Measurements from ENCODE around the gene TAX1BP1.

The TAX1BP1 gene

DNA sequence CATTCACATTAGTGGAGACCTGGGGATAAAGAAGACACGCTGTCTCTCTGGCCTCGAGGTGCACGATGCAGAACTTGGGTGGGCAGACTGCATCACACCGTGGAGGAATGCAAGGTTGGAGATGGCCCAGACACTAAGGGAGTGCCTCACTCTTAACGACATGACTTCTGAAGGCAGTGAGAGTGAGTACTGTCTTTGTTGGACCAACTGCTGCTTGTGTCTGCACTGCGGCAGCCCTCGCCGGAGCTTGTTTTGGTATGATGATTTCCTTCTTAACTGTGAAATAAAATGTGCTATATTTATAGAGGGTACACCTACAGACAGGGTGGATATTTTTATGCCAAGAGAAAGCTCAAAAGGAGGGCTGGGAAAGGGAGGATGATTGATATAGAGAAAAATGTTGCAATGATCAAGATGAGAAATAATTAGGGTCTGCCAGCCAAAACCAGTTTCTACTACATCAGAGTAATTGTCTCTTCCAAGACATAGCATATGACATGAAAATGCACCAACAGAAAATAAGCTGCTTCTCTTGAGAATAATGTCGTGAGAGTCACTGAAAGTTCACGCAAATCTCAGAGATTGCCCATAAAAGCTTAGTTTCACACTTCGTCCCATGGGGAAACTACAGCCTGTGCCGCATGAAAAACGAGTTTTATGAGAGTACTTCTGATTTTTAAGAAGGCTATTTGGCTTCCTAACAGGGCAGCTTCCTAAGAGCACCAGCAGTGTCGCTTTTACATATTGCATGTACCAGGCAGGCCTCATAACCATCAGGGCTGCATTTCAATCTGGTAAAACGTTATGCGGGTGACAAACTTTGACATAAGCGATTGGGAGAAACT is 127.1 kb downstream of the TAX1BP1 start:
- Histone ChIP-seq H4K20me1 (ENCODE audit: insufficient read depth, low read length) (no peaks in the 10 kb centered on the region), H3K36me3 (ENCODE audit: insufficient read depth, low read length) (no peaks in the 10 kb centered on the region), H3K9me3 (ENCODE audit: insufficient read depth, low read length, severe bottlenecking) (no peaks in the 10 kb centered on the region), H3K4me3 (ENCODE audit: low read depth in 1 of 2, low read length in 2 of 2) (no peak overlapping the region), H3K4me1 (ENCODE audit: insufficient read depth, low read length) (no peaks in the 10 kb centered on the region), H3K4me2 (ENCODE audit: insufficient read depth, low read length) (no peak overlapping the region), H2AFZ (ENCODE audit: low read depth, low read length) (no peak overlapping the region), H3K27me3 (ENCODE audit: insufficient read depth, low read length, poor library complexity) (no peaks in the 10 kb centered on the region), H3K79me2 (ENCODE audit: insufficient read depth, low read length) (no peaks in the 10 kb centered on the region), H3K27ac (ENCODE audit: low read length) (no peak overlapping the region), H3K9ac (ENCODE audit: low read depth, low read length) (no peak overlapping the region)
- DNase-seq, result no peak
- TF ChIP-seq, protein P1, sequence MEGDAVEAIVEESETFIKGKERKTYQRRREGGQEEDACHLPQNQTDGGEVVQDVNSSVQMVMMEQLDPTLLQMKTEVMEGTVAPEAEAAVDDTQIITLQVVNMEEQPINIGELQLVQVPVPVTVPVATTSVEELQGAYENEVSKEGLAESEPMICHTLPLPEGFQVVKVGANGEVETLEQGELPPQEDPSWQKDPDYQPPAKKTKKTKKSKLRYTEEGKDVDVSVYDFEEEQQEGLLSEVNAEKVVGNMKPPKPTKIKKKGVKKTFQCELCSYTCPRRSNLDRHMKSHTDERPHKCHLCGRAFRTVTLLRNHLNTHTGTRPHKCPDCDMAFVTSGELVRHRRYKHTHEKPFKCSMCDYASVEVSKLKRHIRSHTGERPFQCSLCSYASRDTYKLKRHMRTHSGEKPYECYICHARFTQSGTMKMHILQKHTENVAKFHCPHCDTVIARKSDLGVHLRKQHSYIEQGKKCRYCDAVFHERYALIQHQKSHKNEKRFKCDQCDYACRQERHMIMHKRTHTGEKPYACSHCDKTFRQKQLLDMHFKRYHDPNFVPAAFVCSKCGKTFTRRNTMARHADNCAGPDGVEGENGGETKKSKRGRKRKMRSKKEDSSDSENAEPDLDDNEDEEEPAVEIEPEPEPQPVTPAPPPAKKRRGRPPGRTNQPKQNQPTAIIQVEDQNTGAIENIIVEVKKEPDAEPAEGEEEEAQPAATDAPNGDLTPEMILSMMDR (IDR thresholded peaks at IDR 0.05; ENCODE audit: borderline replicate concordance, extremely low read depth, low read length, poor library complexity, severe bottlenecking), result no peak
- no peak for TF ChIP-seq EZH2 (IDR thresholded peaks at IDR 0.05; ENCODE audit: borderline replicate concordance, low read depth, low read length, severe bottlenecking)
- ATAC-seq (ENCODE audit: insufficient read depth, low read depth), result no peak

DNA sequence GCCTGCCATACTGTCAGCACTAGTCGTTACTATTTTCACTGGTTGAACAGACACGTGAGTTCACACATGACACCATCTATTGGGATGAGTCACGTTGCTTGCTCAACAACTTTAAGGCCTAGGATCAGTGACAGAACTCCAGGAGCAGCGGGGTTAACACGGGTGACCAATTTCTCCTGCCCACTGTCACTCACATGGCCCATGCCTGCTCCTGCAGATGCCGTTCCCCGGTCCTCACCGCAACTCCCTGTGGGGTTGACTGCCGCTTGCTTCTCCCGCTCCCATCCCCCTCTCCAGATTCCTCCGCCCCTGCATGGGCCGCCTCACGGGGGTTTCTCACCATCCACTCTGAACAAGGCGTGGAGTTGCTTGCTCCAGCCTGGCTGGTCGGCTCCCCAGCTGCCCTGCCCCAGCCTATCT is 128.2 kb downstream of the TAX1BP1 start:
- no peak for TF ChIP-seq EZH2 (IDR thresholded peaks at IDR 0.05; ENCODE audit: borderline replicate concordance, low read depth, low read length, severe bottlenecking)
- TF ChIP-seq, protein P1 (IDR thresholded peaks at IDR 0.05; ENCODE audit: borderline replicate concordance, extremely low read depth, low read length, poor library complexity, severe bottlenecking), result no peak
- H3K4me3 ChIP-seq (ENCODE audit: low read depth in 1 of 2, low read length in 2 of 2), result no peak overlapping the region
- no peaks in the 10 kb centered on the region for H3K9me3 ChIP-seq (ENCODE audit: insufficient read depth, low read length, severe bottlenecking)
- no peak overlapping the region for H3K27ac ChIP-seq (ENCODE audit: low read length)
- H3K4me2 ChIP-seq (ENCODE audit: insufficient read depth, low read length), result no peak overlapping the region
- H3K36me3 ChIP-seq (ENCODE audit: insufficient read depth, low read length), result no peaks in the 10 kb centered on the region
- ATAC-seq (ENCODE audit: insufficient read depth, low read depth) (no peak), DNase-seq (no peak)
- no peaks in the 10 kb centered on the region for H3K4me1 ChIP-seq (ENCODE audit: insufficient read depth, low read length)
- no peak overlapping the region for H3K9ac ChIP-seq (ENCODE audit: low read depth, low read length)
- H4K20me1 ChIP-seq (ENCODE audit: insufficient read depth, low read length), result no peaks in the 10 kb centered on the region
- H2AFZ ChIP-seq (ENCODE audit: low read depth, low read length), result no peak overlapping the region
- H3K27me3 ChIP-seq (ENCODE audit: insufficient read depth, low read length, poor library complexity), result no peaks in the 10 kb centered on the region
- H3K79me2 ChIP-seq (ENCODE audit: insufficient read depth, low read length), result no peaks in the 10 kb centered on the region

DNA sequence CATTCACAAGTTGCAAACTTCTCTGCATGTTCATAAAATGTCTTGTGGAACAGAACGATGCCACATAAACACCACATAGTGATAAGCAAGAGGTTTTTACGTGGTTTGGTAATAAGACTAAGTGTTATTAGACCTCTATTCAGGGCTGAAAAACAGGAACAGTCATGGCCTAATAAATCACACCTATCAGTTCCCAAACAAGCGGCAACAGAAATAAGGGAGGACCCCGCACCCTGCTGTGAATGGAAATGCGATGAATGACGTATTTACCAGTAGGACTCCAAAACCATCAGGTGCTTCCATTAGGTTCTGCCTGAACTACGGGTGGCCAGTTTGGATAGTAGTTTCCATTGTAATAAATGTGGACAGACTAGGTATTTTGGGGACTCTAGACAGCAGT is 129.1 kb downstream of the TAX1BP1 start:
- Histone ChIP-seq H3K9me3 (ENCODE audit: insufficient read depth, low read length, severe bottlenecking) (no peaks in the 10 kb centered on the region), H3K27ac (ENCODE audit: low read length) (no peak overlapping the region), H4K20me1 (ENCODE audit: insufficient read depth, low read length) (0 out of 2 replicates have a peak, but pooled peaks cover 2% of the 10 kb centered on the region), H3K4me2 (ENCODE audit: insufficient read depth, low read length) (no peak overlapping the region), H3K9ac (ENCODE audit: low read depth, low read length) (no peak overlapping the region), H3K4me1 (ENCODE audit: insufficient read depth, low read length) (no peaks in the 10 kb centered on the region), H3K36me3 (ENCODE audit: insufficient read depth, low read length) (no peaks in the 10 kb centered on the region), H3K79me2 (ENCODE audit: insufficient read depth, low read length) (no peaks in the 10 kb centered on the region), H2AFZ (ENCODE audit: low read depth, low read length) (no peak overlapping the region), H3K4me3 (ENCODE audit: low read depth in 1 of 2, low read length in 2 of 2) (no peak overlapping the region), H3K27me3 (ENCODE audit: insufficient read depth, low read length, poor library complexity) (no peaks in the 10 kb centered on the region)
- no peak for TF ChIP-seq EZH2 (IDR thresholded peaks at IDR 0.05; ENCODE audit: borderline replicate concordance, low read depth, low read length, severe bottlenecking)
- TF ChIP-seq, protein P1 (IDR thresholded peaks at IDR 0.05; ENCODE audit: borderline replicate concordance, extremely low read depth, low read length, poor library complexity, severe bottlenecking), result no peak
- ATAC-seq (ENCODE audit: insufficient read depth, low read depth) (no peak), DNase-seq (no peak)

All from DND-41 (cell line).